Astrocyte of the spinal cord (primary cell): ENCODE measurements around the gene ZMIZ1.
A peak's percentile ranks its signal among the peaks of the same experiment; 100 is the strongest.

Source experiments
- DNase-seq: peaks from one replicate; pipeline ENCODE4 v3.0.0; 2011; ENCODE audit warnings: low read depth, low spot score
- H3K4me3 ChIP-seq: 2 replicates; pipeline ENCODE4 v1.5.1; 2011; ENCODE audit warnings: low read depth, mild to moderate bottlenecking, low read length, moderate library complexity
- in situ Hi-C: cut with HindIII; loops from 2 replicates; pipeline ENCODE4 v1.10.0; 2017; ENCODE audit warnings: low sequenced_read_pairs
- TF ChIP-seq, protein P1 (sequence below): IDR thresholded peaks from 2 replicates; pipeline ENCODE4 v1.5.1; 2012; ENCODE audit warnings: low read depth, mild to moderate bottlenecking, low read length, inconsistent platforms

Gene ZMIZ1

DNA sequence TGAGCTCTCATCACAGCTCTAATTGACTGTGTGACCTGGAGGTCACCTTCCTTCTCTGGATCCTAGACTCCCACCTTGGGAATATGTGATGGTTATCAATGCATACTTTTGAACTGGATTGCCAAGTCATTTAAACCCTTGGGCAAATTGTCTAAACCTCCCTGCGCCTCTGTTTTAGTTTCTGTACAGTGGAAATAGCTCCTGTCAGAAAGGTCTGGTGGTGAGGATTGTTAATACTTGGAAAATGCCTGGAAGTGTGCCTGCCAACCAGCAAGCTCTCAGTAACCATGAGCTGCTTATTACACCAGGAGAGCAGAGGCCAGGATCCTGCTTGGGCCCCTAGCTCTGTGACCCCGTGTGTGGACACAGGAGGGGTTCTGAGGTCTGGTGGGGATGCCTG, 169.8 kb downstream of the ZMIZ1 start:
- H3K4me3 ChIP-seq: no peak overlapping the region
- TF ChIP-seq, protein P1, sequence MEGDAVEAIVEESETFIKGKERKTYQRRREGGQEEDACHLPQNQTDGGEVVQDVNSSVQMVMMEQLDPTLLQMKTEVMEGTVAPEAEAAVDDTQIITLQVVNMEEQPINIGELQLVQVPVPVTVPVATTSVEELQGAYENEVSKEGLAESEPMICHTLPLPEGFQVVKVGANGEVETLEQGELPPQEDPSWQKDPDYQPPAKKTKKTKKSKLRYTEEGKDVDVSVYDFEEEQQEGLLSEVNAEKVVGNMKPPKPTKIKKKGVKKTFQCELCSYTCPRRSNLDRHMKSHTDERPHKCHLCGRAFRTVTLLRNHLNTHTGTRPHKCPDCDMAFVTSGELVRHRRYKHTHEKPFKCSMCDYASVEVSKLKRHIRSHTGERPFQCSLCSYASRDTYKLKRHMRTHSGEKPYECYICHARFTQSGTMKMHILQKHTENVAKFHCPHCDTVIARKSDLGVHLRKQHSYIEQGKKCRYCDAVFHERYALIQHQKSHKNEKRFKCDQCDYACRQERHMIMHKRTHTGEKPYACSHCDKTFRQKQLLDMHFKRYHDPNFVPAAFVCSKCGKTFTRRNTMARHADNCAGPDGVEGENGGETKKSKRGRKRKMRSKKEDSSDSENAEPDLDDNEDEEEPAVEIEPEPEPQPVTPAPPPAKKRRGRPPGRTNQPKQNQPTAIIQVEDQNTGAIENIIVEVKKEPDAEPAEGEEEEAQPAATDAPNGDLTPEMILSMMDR: no peak
- peak; percentile 30 for DNase-seq
- in situ Hi-C loops: no loop called here

DNA sequence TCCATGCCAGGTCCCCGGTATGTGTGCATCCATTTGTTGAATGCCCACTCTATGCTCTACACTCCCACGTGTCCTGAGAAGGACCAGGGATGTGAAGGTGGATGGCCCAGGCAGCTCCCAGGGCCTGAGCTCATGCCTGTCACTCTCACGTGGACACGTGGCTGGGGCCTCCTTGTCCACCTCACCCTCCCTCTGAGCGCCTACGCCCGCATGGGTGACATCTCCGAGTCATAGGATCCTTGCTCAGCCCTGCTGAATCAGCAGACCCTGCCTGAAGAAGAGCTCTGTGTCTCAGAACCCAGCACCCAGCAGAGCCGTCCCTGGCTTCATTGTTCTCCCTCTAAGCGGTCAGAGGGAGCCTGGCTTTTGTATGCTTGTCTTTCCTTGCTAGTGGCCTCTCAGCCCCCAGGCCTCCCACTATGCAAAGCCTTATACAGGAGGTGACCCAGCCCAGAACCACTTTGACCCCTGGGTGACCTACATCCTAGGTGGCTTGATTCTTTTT, 170.6 kb downstream of the ZMIZ1 start:
- peak; percentile 37 for DNase-seq
- in situ Hi-C loops: no loop called here
- no peak overlapping the region for H3K4me3 ChIP-seq
- TF ChIP-seq, protein P1: no peak

DNA sequence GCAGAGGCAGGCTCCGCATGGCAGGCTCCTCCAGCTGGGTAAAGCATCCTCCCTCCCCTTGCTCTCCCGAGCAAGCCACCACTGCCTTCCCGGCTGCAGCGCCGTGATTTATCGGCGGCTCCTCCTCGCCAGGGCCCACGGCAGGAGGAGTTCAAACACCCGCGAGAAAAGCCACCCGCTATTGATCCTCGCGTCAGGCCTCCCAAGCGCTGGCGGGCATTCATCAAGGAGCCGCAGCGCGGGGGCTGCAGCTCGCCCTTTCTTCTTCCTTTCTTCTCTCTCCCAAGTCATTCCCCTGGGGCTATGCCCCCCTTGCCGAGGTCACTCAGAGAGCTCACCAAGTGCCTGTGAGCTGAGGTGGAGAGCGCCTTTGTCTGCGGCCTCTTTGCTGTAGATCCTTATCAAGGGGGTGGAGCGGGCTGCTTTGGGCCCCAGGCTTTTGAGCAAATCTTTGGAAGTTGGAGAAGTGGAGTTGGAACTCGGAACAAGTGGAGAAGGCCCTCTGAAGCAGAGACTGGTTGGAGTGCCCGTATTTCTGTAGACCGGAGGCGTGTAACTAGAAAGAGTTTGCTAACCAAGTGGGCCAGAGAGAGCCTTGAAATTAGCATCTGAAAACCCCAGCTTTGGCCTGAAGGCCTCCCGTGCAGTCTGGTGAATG, 171.3 kb downstream of the ZMIZ1 start:
- in situ Hi-C loops: no loop called here
- no peak overlapping the region for H3K4me3 ChIP-seq
- TF ChIP-seq, protein P1: no peak
- DNase-seq: peak; percentile 70

DNA sequence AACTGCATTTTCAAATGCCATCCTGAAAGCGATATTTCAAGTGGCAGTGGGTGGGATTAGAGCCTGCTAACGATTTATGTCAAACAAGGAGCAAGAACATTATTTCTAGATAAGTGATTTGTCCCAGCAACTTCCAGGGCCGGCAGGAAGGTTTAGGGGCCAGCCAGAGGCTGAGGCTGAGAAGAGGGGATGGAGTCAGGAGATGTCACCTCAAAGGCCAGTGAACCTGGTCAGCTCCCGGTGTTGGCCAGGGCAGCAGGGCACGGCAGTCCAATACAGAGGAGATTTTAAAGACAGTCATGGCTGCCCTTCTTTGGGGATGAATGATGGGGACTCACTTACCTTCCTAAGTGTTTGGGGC, 172.8 kb downstream of the ZMIZ1 start:
- in situ Hi-C loops: no loop called here
- TF ChIP-seq, protein P1: no peak
- H3K4me3 ChIP-seq: no peak overlapping the region
- no peak for DNase-seq

DNA sequence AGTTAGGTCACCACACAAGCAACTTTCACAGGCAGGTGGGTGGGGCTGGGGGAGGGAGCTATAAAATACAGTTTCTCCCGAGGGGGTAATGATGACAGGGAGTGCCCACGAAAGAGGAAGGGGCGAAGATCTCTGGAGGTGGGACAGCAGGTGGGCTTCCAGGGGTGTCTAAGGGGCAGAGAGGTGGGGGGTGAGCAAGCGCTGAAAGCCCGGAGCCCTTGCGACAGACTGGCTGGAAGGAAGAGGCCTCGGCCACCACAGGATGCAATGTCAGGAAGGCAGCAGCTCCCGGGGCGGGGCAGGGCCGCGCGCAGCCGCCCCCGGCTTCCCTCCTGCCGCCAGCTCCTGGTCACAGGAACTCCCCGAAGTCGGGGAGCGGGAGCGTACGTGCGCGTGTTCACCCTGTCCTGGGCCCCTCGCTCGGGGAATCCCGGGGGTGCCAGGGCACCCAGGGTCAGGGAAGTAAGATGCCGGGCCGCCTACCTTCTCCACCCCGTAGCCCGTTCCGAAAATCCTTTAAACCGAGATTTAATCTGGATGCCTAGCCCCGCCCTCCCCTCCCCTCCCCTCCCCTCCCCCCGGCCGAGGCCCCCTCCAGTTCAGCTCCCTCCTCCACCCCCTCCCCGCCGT, 173.3 kb downstream of the ZMIZ1 start:
- peak overlapping the region; percentile 42 for H3K4me3 ChIP-seq

DNA sequence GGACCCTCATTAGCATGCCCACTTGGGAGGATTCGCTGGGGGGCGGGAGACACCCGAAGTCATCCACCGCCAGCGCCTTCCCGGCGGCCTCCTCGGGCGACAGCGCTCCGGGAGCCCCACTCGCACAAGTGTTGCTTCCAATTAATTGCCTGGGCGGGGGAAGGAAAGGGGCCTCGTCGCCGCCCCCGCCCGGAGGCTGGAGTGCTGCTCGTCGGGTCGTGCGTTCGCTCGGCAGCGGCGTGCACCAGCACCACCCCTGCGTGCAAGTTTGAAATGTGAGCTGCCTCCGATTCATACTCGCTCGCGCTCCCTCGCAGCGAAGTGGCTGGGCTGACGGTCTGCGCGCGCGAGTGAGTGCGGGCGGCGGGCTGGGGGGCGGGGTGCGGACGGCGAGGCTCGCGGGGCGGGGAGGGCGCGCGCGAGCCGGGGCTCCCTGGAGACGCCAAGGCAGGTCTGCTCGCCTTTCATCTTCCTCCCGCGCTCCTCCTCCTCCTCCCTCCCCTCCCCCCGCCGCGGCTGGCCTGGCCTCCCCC, 173.9 kb downstream of the ZMIZ1 start:
- DNase-seq: peak; percentile 82
- peak overlapping the region; percentile 42 for H3K4me3 ChIP-seq
- in situ Hi-C loops: no loop called here
- TF ChIP-seq, protein P1: no peak

More for the DNA sequence above, 173.3 kb downstream of the ZMIZ1 start:
- TF ChIP-seq, protein P1: no peak
- in situ Hi-C loops: no loop called here
- DNase-seq: peak; percentile 45
